Stomach smooth muscle (tissue), 2 donors: ENCODE results near the gene TOR4A.

Experiments
- H3K27ac ChIP-seq: one replicate; pipeline ENCODE4 v1.7.0; 2013; ENCODE audit warnings: mild to moderate bottlenecking, low read length, inconsistent platforms
- H3K27me3 ChIP-seq, 2 donors: one replicate each; pipeline ENCODE4 v1.7.0; 2013; ENCODE audit warnings: low read length in 2 of 2; ENCODE audit not compliant: insufficient read depth in 2 of 2, control insufficient read depth in 1 of 2
- H3K36me3 ChIP-seq, 2 donors: one replicate each; pipeline ENCODE4 v1.7.0; 2013; ENCODE audit warnings: low read length in 2 of 2; ENCODE audit not compliant: control insufficient read depth in 2 of 2, insufficient read depth in 2 of 2
- H3K4me1 ChIP-seq: one replicate; pipeline ENCODE4 v1.7.0; 2013; ENCODE audit warnings: low read length; ENCODE audit not compliant: control insufficient read depth, insufficient read depth
- H3K4me3 ChIP-seq, 2 donors: one replicate each; pipeline ENCODE4 v1.7.0; 2013; ENCODE audit warnings: low read length in 2 of 2
- H3K9ac ChIP-seq, 2 donors: one replicate each; pipeline ENCODE4 v1.7.0; 2013; ENCODE audit warnings: low read length in 2 of 2, mild to moderate bottlenecking in 1 of 2
- H3K9me3 ChIP-seq, 2 donors: one replicate each; pipeline ENCODE4 v1.7.0; 2013; ENCODE audit warnings: low read length in 2 of 2; ENCODE audit not compliant: control insufficient read depth in 2 of 2
- donor health status: healthy.
- donor health status: Pancreatic carcinoma.

The TOR4A gene

GRCh38 chr9:137317718-137318511 lies 40.4 kb downstream of the TOR4A start:
- H3K36me3 ChIP-seq = no peaks in the 10 kb centered on the region
- H3K4me1 ChIP-seq = peaks cover 8% of the 10 kb centered on the region
- H3K9ac ChIP-seq = no peak overlapping the region
- peaks cover 8 to 26% of the 10 kb centered on the region in 2 donors for H3K27me3 ChIP-seq
- H3K4me3 ChIP-seq = no peak overlapping the region
- H3K9me3 ChIP-seq = no peaks in the 10 kb centered on the region
- H3K27ac ChIP-seq = no peak overlapping the region

- H3K9ac ChIP-seq = no peak overlapping the region
- H3K4me1 ChIP-seq = peaks cover 8% of the 10 kb centered on the region
- no peak overlapping the region for H3K27ac ChIP-seq
- no peaks in the 10 kb centered on the region for H3K9me3 ChIP-seq
- no peak overlapping the region for H3K4me3 ChIP-seq
- no peaks in the 10 kb centered on the region for H3K36me3 ChIP-seq
- H3K27me3 ChIP-seq = peaks cover 8 to 26% of the 10 kb centered on the region in 2 donors
These were observed 41.1 kb downstream of the TOR4A start for GRCh38 chr9:137318602-137319001.

GRCh38 chr9:137319011-137319738 lies 41.6 kb downstream of the TOR4A start:
- Histone ChIP-seq H3K4me3 (no peak overlapping the region), H3K9ac (no peak overlapping the region), H3K9me3 (no peaks in the 10 kb centered on the region), H3K36me3 (no peaks in the 10 kb centered on the region), H3K27me3 (peaks cover 8 to 26% of the 10 kb centered on the region in 2 donors), H3K4me1 (peaks cover 8% of the 10 kb centered on the region), H3K27ac (no peak overlapping the region)

- Histone ChIP-seq H3K4me3 (no peak overlapping the region), H3K36me3 (no peaks in the 10 kb centered on the region), H3K27ac (no peak overlapping the region), H3K9me3 (no peaks in the 10 kb centered on the region), H3K9ac (no peak overlapping the region), H3K27me3 (peaks cover 5 to 26% of the 10 kb centered on the region in 2 donors), H3K4me1 (peaks cover 8% of the 10 kb centered on the region)
These were observed 42.4 kb downstream of the TOR4A start for GRCh38 chr9:137319739-137320551.

GRCh38 chr9:137320555-137321384 lies 43.2 kb downstream of the TOR4A start:
- Histone ChIP-seq H3K36me3 (no peaks in the 10 kb centered on the region), H3K4me3 (no peak overlapping the region), H3K9ac (no peak overlapping the region), H3K27ac (no peak overlapping the region), H3K27me3 (peaks cover 4 to 18% of the 10 kb centered on the region in 2 donors), H3K9me3 (no peaks in the 10 kb centered on the region), H3K4me1 (peaks cover 8% of the 10 kb centered on the region)

- H3K27ac ChIP-seq = no peak overlapping the region
- H3K4me1 ChIP-seq = no peaks in the 10 kb centered on the region
- H3K4me3 ChIP-seq = no peak overlapping the region
- H3K9ac ChIP-seq = no peak overlapping the region
- no peaks in the 10 kb centered on the region for H3K36me3 ChIP-seq
- no peaks in the 10 kb centered on the region for H3K9me3 ChIP-seq
- H3K27me3 ChIP-seq = peaks cover 0 to 10% of the 10 kb centered on the region in 2 donors
These were observed 44.3 kb downstream of the TOR4A start for GRCh38 chr9:137321726-137322361.

- H3K36me3 ChIP-seq = no peaks in the 10 kb centered on the region
- H3K4me1 ChIP-seq = no peaks in the 10 kb centered on the region
- H3K9ac ChIP-seq = no peak overlapping the region
- no peaks in the 10 kb centered on the region for H3K27me3 ChIP-seq
- H3K9me3 ChIP-seq = no peaks in the 10 kb centered on the region
- H3K4me3 ChIP-seq = no peak overlapping the region
- no peak overlapping the region for H3K27ac ChIP-seq
These were observed 46.2 kb downstream of the TOR4A start for GRCh38 chr9:137323531-137324331.

- Histone ChIP-seq H3K9me3 (no peaks in the 10 kb centered on the region), H3K4me1 (no peaks in the 10 kb centered on the region), H3K4me3 (no peak overlapping the region), H3K27ac (no peak overlapping the region), H3K9ac (no peak overlapping the region), H3K27me3 (no peaks in the 10 kb centered on the region), H3K36me3 (no peaks in the 10 kb centered on the region)
These were observed 47.6 kb downstream of the TOR4A start for GRCh38 chr9:137325124-137325523.

GRCh38 chr9:137325799-137326198 lies 48.3 kb downstream of the TOR4A start:
- Histone ChIP-seq H3K27ac (no peak overlapping the region), H3K4me1 (no peaks in the 10 kb centered on the region), H3K9me3 (no peaks in the 10 kb centered on the region), H3K27me3 (no peaks in the 10 kb centered on the region), H3K36me3 (no peaks in the 10 kb centered on the region), H3K4me3 (no peak overlapping the region), H3K9ac (no peak overlapping the region)
